ENCODE measurements around the gene CD52.
"Not testable (repeated sequence)": the region's sequence is repeated elsewhere in the genome, so short reads cannot be mapped to it uniquely, and the experiment has no call there.

CD52 gene

GRCh38 chr1:26284597-26285347 is 33.0 kb upstream of the CD52 start:
- DNase-seq, result peak; percentile 95

- peak; percentile 52 for DNase-seq
These were observed 32.2 kb upstream of the CD52 start for GRCh38 chr1:26285366-26286063.

DNA sequence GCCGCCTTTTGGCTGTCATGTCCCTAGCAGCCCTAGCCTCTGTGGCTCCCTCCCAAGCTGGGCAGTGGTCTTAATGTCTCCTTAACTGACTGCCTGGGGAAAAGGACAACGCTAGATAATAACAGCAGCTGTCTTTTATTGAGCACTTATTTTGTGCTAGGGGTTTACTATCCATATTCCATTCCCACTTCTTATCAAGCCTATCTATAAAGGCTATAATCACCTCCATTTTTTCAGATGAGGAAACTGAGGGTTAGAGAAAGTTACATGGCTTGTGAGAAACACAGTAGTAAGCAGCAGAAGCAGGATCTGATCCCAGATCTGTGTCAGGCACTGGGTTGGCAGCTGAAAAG is 31.7 kb upstream of the CD52 start:
- no peak for DNase-seq

DNA sequence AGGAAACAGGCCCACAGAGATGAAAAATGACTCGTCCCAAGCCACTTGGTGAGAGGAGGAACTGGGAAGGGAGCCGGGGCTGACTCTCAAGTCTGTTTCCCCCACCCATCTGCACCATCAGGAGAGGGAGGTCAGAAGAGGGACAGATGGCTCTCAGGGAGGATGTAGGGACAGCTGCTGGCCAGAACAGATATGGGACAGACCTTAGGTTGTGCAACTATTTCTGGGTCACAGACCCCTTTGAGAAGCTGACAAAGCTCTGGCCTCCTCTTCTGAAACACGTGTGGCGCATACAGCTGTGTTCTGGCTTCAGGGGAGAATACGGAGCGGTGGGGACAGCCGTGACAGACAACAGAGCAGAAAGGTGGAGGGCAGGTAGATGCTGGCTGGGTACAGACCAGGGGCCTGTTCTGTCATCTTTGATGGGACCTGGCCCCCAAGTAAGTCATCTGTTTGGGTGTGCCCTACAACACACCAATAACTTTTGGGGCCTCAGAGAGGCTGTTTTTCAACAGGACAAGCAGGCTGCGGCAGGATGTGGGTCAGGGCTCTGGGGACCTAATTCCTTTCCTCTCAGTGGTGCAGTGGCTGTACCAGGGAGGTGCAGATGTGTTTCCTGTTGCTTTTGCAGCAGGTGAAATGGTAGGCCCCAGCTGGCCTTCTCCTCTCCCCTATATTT is 30.6 kb upstream of the CD52 start:
- no peak for DNase-seq

GRCh38 chr1:26287811-26288210 is 29.9 kb upstream of the CD52 start:
- no peak for DNase-seq

DNA sequence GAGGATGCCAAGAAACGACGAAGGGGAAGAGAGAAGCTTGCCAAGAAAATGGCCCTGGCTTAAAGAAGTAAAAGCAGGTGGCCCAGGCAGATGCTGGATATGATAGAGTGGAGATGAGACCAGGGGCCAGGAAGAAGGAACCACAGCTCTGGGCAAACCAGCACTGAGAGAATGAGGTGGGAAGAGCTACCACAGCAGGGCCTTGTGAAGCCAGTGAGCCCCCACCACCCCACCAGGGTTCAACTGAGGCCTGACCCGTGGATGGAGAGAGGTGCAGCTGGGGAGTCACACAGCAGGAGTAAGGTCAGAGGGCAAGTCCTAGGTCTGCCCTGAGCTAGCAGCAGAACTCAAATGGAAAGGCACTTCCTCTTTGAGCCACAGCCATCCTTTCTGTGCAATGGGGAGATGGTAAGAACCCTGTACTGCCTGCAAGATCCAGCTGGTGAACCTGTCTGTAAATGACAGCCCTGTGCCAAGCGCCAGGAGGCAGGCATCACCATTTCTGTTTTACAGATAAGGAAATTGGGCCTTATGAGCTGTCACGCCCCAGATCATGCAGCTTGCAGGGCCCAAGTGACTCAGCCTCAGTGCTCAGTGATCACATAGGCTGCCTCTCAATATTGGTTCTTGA is 29.3 kb upstream of the CD52 start:
- peak; percentile 67 for DNase-seq

GRCh38 chr1:26289158-26290059 is 28.3 kb upstream of the CD52 start:
- DNase-seq, result no peak

GRCh38 chr1:26290122-26290881 is 27.5 kb upstream of the CD52 start:
- no peak for DNase-seq

GRCh38 chr1:26290882-26291261 is 26.9 kb upstream of the CD52 start:
- DNase-seq, result no peak

- DNase-seq, result no peak
These were observed 26.3 kb upstream of the CD52 start for GRCh38 chr1:26291433-26291832.

- DNase-seq, result no peak
These were observed 25.8 kb upstream of the CD52 start for GRCh38 chr1:26291939-26292338.

GRCh38 chr1:26292735-26293134 is 25.0 kb upstream of the CD52 start:
- DNase-seq, result not testable (repeated sequence)

- no peak for DNase-seq
These were observed 23.8 kb upstream of the CD52 start for GRCh38 chr1:26293911-26294463.

DNA sequence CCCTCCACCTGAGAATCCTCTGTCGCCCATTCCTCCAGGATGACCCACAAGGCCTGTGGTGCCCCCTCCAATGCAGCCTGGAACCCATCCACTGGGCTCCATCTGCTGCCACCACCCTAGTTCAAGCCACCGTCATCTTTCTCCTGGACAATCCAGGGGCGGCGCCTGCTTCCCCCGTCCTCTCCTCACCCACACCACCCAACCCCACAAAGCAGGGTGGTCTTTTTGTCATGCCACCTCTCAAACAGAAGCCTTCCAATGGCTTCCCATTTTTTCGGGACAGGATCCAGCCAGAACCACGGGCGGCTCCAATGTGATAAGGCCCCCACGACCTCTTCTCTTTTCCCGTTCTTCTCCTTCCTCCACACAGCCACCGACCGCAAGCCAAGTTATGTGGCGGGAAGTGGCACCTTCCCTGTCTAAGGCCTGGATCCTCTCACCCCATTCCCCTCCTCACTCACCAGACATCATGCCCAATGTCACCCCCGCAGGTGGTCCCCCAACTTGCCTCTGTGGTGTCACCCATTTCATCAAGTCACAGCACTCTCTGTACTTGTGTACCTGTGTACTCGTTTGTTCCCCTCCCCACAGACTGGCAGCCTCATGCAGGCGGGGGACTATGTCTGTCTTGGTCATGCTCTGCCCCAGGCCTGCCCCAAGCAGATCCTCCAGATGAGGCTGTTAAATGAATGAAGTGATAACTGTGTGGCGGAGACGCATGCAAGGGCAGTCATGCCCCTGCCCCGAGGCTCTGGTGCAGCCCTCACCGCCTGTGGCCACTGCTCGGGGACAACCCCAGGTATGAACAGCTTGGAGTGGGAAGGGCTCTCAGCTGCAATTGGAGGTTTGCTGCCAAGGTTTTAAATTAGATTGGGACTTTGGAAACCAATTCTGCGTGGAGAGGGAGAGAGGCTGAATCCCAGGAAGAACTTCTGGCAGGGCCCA is 22.3 kb upstream of the CD52 start:
- no peak for DNase-seq

DNA sequence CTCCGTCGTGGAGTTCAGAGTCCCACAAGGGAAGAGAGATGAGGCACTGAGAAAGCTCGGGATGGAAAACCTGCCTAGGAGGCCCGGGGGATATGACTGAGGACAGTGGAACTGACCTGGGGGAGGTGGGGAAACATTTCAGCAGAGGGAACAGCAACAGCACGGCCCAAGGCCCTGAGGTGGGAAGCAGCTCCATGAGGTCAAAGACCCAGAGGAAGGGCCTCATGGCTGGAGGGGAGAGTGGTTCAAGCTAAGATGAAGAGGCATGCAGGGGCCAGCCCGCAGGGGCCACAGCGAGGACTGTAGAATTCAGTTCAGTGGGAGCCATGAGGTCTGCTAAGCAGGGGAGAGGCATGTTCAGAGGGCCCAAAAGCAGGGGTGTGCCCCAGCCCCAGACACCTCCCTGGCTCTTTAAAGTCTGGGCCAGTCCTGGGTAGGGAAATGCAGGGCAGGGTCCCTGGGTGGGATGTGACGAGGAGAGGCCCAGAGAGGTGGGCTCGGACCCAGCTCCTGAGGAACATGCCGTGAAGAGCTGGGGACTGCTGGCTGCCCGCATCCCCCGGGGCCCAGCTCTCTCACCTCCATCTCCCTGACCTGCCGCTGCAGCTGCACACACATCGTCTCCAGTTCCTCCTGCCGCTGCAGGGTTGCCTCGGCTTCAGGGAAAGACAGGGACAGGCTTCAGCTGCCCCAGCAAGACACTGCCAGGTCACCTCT is 21.3 kb upstream of the CD52 start:
- no peak for DNase-seq

GRCh38 chr1:26297057-26297790 is 20.5 kb upstream of the CD52 start:
- DNase-seq, result no peak

- DNase-seq, result no peak
These were observed 20.0 kb upstream of the CD52 start for GRCh38 chr1:26297791-26298124.

DNA sequence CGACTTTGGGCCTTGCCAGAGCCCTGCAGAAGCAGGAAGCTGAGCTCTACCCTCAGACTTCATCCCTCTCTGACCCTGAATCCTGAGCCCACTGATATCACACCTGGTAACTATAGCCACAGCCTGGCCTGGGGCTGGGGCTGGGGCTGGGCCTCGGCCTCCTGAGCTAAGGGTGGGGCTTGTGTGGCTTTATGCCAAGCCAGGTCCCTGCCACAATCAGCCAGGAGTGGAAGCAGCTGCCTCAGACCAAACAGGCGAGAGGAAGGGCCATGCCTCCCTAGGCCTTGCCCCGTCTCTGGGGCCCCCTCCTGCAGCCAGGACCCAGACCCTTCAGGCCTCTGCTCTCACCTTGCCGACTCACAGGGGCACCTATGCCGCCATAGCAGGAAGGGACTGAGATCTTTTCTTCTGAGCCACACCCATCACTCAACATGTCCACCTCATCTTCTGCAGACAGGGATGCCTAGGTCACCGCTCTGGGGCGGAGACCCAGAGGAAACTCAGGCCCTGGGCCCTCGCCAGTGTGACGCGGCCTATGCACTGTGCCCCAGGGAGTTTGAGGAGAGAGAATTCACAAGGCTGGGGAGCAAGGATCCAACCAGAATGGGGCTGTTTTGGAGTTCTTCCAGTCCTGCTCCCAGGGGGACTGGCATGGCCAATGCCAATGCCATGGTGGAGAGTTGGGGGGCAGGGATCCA is 17.0 kb upstream of the CD52 start:
- no peak for DNase-seq
